Neutrophil (primary cell): ENCODE data around the gene PBRM1.

ENCODE experiments used
- H3K27ac ChIP-seq: fragments of 200-600 bp; sonication (generic); 2 replicates; pipeline ENCODE4 v1.5.1; 2016; ENCODE audit warnings: mild to moderate bottlenecking, moderate library complexity
- H3K27me3 ChIP-seq: fragments of 200-600 bp; sonication (generic); 2 replicates; pipeline ENCODE4 v1.6.0; 2016; ENCODE audit warnings: mild to moderate bottlenecking
- H3K36me3 ChIP-seq: fragments of 200-600 bp; sonication (generic); 2 replicates; pipeline ENCODE4 v1.5.1; 2017
- H3K4me1 ChIP-seq, 2 experiments: fragments of 200-600 bp in 1 of 2; sonication (generic) in 1 of 2; 1 replicate in 1 of 2; 2 replicates in 1 of 2; pipeline versions ENCODE4 v1.5.1 to v1.6.1; 2013 to 2016; ENCODE audit warnings: low read depth in 1 of 2, low read length in 1 of 2, mild to moderate bottlenecking in 1 of 2, moderate library complexity in 1 of 2; ENCODE audit not compliant: control insufficient read depth in 1 of 2, insufficient read depth in 1 of 2
- H3K4me3 ChIP-seq, 2 experiments: fragments of 200-600 bp in 1 of 2; sonication (generic) in 1 of 2; 1 replicate in 1 of 2; 2 replicates in 1 of 2; pipeline ENCODE4 v1.5.1; 2013 to 2016; ENCODE audit warnings: low read depth in 1 of 2, low read length in 1 of 2, mild to moderate bottlenecking in 1 of 2, moderate library complexity in 1 of 2
- H3K9me3 ChIP-seq: fragments of 200-600 bp; sonication (generic); 2 replicates; pipeline ENCODE4 v1.5.1; 2016
- TF ChIP-seq, protein P1 (sequence below): fragments of 200-600 bp; sonication (generic); IDR thresholded peaks from 2 replicates; pipeline ENCODE4 v1.5.1; 2016; ENCODE audit warnings: antibody characterized with exemption

PBRM1 gene

DNA sequence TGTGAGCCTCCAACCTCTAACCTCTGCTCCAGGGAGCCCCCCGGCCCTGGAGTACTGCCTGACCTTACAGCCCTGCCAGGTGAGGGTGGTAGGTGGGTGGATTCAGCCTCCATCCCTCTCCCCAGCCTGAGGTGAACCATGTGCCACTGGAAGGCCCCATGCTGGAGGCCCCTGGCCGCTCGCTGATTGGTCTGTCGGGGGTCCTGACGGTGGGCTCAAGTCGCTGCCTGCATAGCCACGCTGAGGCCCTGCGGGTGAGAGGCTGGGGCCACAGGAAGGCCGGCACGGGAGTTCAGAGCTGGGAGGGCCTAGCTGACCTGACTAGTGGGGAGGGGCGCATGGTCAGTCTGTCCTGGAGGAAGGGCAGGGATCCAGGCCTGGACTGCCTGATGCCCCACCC, 171.1 kb downstream of the PBRM1 start:
- no peaks in the 10 kb centered on the region for H3K36me3 ChIP-seq

DNA sequence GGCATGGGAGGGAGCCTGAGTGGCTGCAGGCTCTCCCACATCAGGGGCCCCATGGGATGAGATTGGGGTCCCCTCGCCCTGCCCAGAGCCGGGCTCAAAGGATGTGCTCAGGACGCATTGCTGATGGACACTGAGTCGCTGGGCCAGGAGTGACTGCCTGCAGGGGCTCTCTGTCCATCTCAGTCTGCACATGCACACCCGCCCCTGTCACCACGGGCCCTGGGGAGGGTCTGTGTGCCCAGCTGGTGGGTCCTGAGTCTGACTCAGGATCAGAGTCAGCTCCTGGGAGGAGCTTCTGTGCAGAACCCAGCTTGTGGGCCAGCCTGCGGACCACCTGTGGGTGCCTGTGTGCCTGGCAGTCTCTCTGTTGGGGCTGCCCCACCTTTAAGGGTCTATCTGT, 172.4 kb downstream of the PBRM1 start:
- Histone ChIP-seq H3K27ac (no peak overlapping the region), H3K9me3 (no peaks in the 10 kb centered on the region), H3K27me3 (peaks cover 17% of the 10 kb centered on the region), H3K36me3 (no peaks in the 10 kb centered on the region), H3K4me3 (no peak overlapping the region), H3K4me1 (no peaks in the 10 kb centered on the region)
- TF ChIP-seq, protein P1, sequence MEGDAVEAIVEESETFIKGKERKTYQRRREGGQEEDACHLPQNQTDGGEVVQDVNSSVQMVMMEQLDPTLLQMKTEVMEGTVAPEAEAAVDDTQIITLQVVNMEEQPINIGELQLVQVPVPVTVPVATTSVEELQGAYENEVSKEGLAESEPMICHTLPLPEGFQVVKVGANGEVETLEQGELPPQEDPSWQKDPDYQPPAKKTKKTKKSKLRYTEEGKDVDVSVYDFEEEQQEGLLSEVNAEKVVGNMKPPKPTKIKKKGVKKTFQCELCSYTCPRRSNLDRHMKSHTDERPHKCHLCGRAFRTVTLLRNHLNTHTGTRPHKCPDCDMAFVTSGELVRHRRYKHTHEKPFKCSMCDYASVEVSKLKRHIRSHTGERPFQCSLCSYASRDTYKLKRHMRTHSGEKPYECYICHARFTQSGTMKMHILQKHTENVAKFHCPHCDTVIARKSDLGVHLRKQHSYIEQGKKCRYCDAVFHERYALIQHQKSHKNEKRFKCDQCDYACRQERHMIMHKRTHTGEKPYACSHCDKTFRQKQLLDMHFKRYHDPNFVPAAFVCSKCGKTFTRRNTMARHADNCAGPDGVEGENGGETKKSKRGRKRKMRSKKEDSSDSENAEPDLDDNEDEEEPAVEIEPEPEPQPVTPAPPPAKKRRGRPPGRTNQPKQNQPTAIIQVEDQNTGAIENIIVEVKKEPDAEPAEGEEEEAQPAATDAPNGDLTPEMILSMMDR: no peak

More for the DNA sequence above, 171.1 kb downstream of the PBRM1 start:
- Histone ChIP-seq H3K27me3 (peaks cover 17% of the 10 kb centered on the region), H3K4me3 (no peak overlapping the region), H3K9me3 (no peaks in the 10 kb centered on the region), H3K27ac (no peak overlapping the region), H3K4me1 (no peaks in the 10 kb centered on the region)
- TF ChIP-seq, protein P1: no peak

DNA sequence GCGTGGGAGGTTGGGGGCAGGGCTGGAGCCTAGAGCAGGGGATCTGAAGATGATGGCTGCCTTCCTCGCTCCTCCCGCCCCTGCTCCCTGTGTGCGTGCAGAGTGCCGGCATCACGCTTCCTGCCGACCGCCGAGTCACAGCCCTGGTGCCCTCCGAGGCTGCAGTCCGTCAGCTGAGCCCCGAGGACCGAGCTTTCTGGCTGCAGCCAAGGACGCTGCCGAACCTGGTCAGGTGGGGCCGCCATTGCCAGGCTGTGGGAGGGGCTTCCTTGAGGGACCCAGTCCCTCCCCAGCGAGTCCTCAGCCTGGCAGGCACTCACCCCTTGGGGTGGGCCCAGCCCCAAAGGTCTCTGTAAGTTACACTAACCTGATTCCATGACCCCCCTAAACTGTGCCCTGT, 173.0 kb downstream of the PBRM1 start:
- H3K4me1 ChIP-seq: no peaks in the 10 kb centered on the region
- TF ChIP-seq, protein P1: no peak
- no peaks in the 10 kb centered on the region for H3K9me3 ChIP-seq
- no peak overlapping the region for H3K4me3 ChIP-seq
- no peaks in the 10 kb centered on the region for H3K36me3 ChIP-seq
- H3K27me3 ChIP-seq: peaks cover 17% of the 10 kb centered on the region
- no peak overlapping the region for H3K27ac ChIP-seq

DNA sequence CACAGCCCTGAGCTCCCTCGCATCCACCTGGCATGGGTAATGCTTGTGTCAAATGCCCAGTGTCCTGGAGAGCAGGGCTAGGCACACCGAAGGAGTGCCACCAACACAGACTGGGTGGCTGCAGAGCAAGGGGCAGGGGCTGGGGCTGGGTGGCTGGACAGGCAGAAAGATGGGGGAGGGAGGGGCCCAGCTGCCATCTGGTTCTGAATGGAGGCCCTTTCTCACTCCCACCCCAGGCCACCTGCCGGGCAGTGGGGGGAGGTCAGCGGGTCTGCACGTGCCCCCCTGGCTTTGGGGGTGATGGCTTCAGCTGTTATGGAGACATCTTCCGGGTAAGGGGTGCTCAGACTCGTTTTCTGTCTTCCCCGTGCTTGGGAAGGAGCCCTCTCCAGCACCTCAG, 173.6 kb downstream of the PBRM1 start:
- H3K4me3 ChIP-seq: no peak overlapping the region
- no peaks in the 10 kb centered on the region for H3K4me1 ChIP-seq
- H3K36me3 ChIP-seq: no peaks in the 10 kb centered on the region
- H3K27me3 ChIP-seq: peaks cover 17% of the 10 kb centered on the region
- TF ChIP-seq, protein P1: no peak
- H3K9me3 ChIP-seq: no peaks in the 10 kb centered on the region
- H3K27ac ChIP-seq: no peak overlapping the region

DNA sequence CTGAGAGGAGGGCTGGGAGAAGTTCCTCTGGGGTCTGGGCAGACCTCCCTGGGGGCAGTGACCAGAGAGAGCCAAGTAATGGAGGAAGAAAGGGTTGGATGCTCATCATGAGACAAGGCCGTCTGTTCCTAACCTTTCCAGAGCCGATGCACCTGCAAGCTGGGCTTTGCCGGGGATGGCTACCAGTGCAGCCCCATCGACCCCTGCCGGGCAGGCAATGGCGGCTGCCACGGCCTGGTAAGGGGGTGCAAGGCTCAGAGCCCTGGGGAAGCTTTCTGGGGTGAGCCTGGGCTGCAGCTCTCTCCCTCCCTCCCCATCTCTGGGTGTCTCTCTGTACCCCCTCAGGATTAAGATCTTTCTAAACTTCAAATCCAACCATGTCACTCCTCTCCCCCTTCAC, 174.2 kb downstream of the PBRM1 start:
- H3K36me3 ChIP-seq: no peaks in the 10 kb centered on the region
- TF ChIP-seq, protein P1: no peak
- peaks cover 17% of the 10 kb centered on the region for H3K27me3 ChIP-seq
- no peak overlapping the region for H3K27ac ChIP-seq
- H3K4me1 ChIP-seq: no peaks in the 10 kb centered on the region
- no peak overlapping the region for H3K4me3 ChIP-seq
- no peaks in the 10 kb centered on the region for H3K9me3 ChIP-seq
